HepG2 (cell line): ENCODE data around the gene MRAP. TPM values are rescaled to one million over a fixed set of nuclear protein-coding genes. Genes with fewer than 3 reads are reported as not detected.

Experiments
- ATAC-seq: fragments of 200-7000 bp; cut with Tn5 transposase; 3 replicates; pipeline ENCODE4 v1.9.1; 2020; ENCODE audit warnings: mild to moderate bottlenecking, moderate library complexity
- BruUV-seq: library from RNA; stranded (reverse); fragments of 400-500 nt; replicated peaks from 2 replicates; lab custom pipeline; 2021; lab: Mats Ljungman, UMichigan
- CTCF ChIA-PET: fragments of 300-600 bp; formaldehyde crosslinking; extraction: SDS; loops from one replicate; lab custom pipeline; 2021; ENCODE audit warnings: low total read pairs, inconsistent platforms, low intra/inter-chr PET ratio; lab: Yijun Ruan, JAX
- POLR2A ChIA-PET: fragments of 350-600 bp; sonication (Branson Sonifier 250); formaldehyde crosslinking; loops from one replicate; lab custom pipeline; 2020; ENCODE audit warnings: antibody characterized with exemption, inconsistent platforms; lab: Yijun Ruan, JAX
- DNase-seq: peaks from one replicate; pipeline ENCODE4 v3.0.0-alpha.2; 2015; ENCODE audit warnings: low spot score
- FAIRE-seq: peaks from 3 replicates; lab custom pipeline; 2011; peaks lifted over from hg19 to GRCh38; lab: Jason Lieb, UNC
- H2AFZ ChIP-seq: one replicate; pipeline ENCODE4 v1.6.1; 2011; ENCODE audit warnings: low read length, inconsistent platforms
- H3K27ac ChIP-seq: fragments of 300-600 bp; 3 replicates; pipeline ENCODE4 v1.8.0; 2011; ENCODE audit warnings: mixed run types, mild to moderate bottlenecking, mixed read lengths, low read length, inconsistent platforms; ENCODE audit not compliant: insufficient read depth; ENCODE audit errors: extremely low read length
- H3K27me3 ChIP-seq, 2 experiments: fragments of 200-600 bp in 1 of 2; 2 replicates in 1 of 2; 3 replicates in 1 of 2; pipeline versions ENCODE4 v1.6.0 to v1.8.0; 2011; ENCODE audit warnings: low read length in 2 of 2, mild to moderate bottlenecking in 2 of 2, moderate library complexity in 2 of 2, inconsistent platforms in 1 of 2; ENCODE audit not compliant: insufficient read depth in 2 of 2, control insufficient read depth in 1 of 2
- H3K36me3 ChIP-seq, 2 experiments: fragments of 200-600 bp in 1 of 2; replicated peaks in 1 of 2; 2 replicates in 1 of 2; 3 replicates in 1 of 2; pipeline versions ENCODE4 v1.5.1 to v1.8.0; 2011; ENCODE audit warnings: low read length in 2 of 2, inconsistent platforms in 1 of 2; ENCODE audit not compliant: insufficient read depth in 2 of 2, control insufficient read depth in 1 of 2
- H3K4me1 ChIP-seq: 2 replicates; pipeline ENCODE4 v1.5.1; 2012; ENCODE audit warnings: low read length, inconsistent platforms; ENCODE audit not compliant: insufficient read depth
- H3K4me2 ChIP-seq: 2 replicates; pipeline ENCODE4 v1.6.0; 2011; ENCODE audit warnings: low read depth, low read length, inconsistent platforms
- H3K4me3 ChIP-seq, 3 experiments: fragments of 200-600 bp in 1 of 3; sonication (generic), shearing (Covaris generic) in 1 of 3; replicated peaks in 1 of 3; 2 replicates each; pipeline ENCODE4 v1.5.1; 2011 to 2016; ENCODE audit warnings: low read length in 3 of 3, inconsistent platforms in 2 of 3, low read depth in 2 of 3, mild to moderate bottlenecking in 2 of 3, control low read depth in 1 of 3, mixed read lengths in 1 of 3; ENCODE audit not compliant: insufficient read depth in 1 of 3
- H3K79me2 ChIP-seq: one replicate; pipeline ENCODE4 v1.6.1; 2011; ENCODE audit warnings: low read length, inconsistent platforms; ENCODE audit not compliant: insufficient read depth
- H3K9ac ChIP-seq: 2 replicates; pipeline ENCODE4 v1.6.0; 2011; ENCODE audit warnings: mild to moderate bottlenecking, low read depth, low read length, inconsistent platforms; ENCODE audit not compliant: insufficient read depth
- H3K9me3 ChIP-seq: 2 replicates; pipeline ENCODE4 v1.5.1; 2012; ENCODE audit warnings: mild to moderate bottlenecking, low read length
- H4K20me1 ChIP-seq: 2 replicates; pipeline ENCODE4 v1.6.0; 2011; ENCODE audit warnings: inconsistent platforms, mild to moderate bottlenecking, low read length, moderate library complexity; ENCODE audit not compliant: insufficient read depth
- CTCF ChIP-seq: sonication (generic); formaldehyde crosslinking; IDR thresholded peaks from 2 replicates; pipeline ENCODE4 v1.5.0; 2020; ENCODE audit warnings: mild to moderate bottlenecking, missing genetic modification reagents, moderate library complexity
- MAFF ChIP-seq: IDR thresholded peaks from 2 replicates; pipeline ENCODE4 v1.6.1; 2011; ENCODE audit warnings: low read depth, low read length, improper control_type of control experiment
- MAX ChIP-seq: IDR thresholded peaks from 2 replicates; pipeline ENCODE4 v1.6.1; 2012; ENCODE audit warnings: inconsistent platforms
- MIER3 ChIP-seq: IDR thresholded peaks from 2 replicates; pipeline ENCODE4 v1.6.1; 2016; ENCODE audit warnings: missing compliant biosample characterization, borderline replicate concordance
- SMC3 ChIP-seq: IDR thresholded peaks from 2 replicates; pipeline ENCODE4 v1.6.1; 2011; ENCODE audit warnings: low read length, improper control_type of control experiment
- STAG1 ChIP-seq: sonication (generic); formaldehyde crosslinking; IDR thresholded peaks from 2 replicates; pipeline ENCODE4 v1.4.0; 2020; ENCODE audit warnings: missing genetic modification reagents
- TBX2 ChIP-seq: sonication (generic); formaldehyde crosslinking; IDR thresholded peaks from 2 replicates; pipeline ENCODE4 v1.5.0; 2020; ENCODE audit warnings: missing genetic modification reagents, mild to moderate bottlenecking, borderline replicate concordance
- XRCC5 ChIP-seq: fragments of 200-400 bp; formaldehyde crosslinking; optimal IDR thresholded peaks from 2 replicates; pipeline ENCODE3; 2017; ENCODE audit warnings: mild to moderate bottlenecking, low read length
- ZFY ChIP-seq: sonication (generic); formaldehyde crosslinking; IDR thresholded peaks from 2 replicates; pipeline ENCODE4 v1.4.0; 2020; ENCODE audit warnings: missing genetic modification reagents
- ZNF616 ChIP-seq: sonication (generic); formaldehyde crosslinking; IDR thresholded peaks from 2 replicates; pipeline ENCODE4 v1.5.0; 2020; ENCODE audit warnings: low read depth, mild to moderate bottlenecking, missing genetic modification reagents
- ZSCAN30 ChIP-seq: sonication (generic); formaldehyde crosslinking; IDR thresholded peaks from 2 replicates; pipeline ENCODE4 v1.5.0; 2020; ENCODE audit warnings: mild to moderate bottlenecking, missing genetic modification reagents
- WGBS: methylation state at CpG from one replicate; pipeline ENCODE4 v1.1.6; 2017; ENCODE audit warnings: low lambda C conversion rate; 5-methylcytosine and 5-hydroxymethylcytosine counted together
- in situ Hi-C: cut with HindIII; loops from 2 replicates; pipeline ENCODE4 v1.10.0; 2017; ENCODE audit warnings: low pct_unique_long_range_greater_than_20kb; ENCODE audit not compliant: extremely low pct_ligation_motif_present
- intact Hi-C: fragments of 100-400 bp; cut with micrococcal nuclease; formaldehyde crosslinking; loops from one replicate; pipeline ENCODE4 v1.10.0; 2022; ENCODE audit not compliant: unreplicated experiment
- polyA plus RNA-seq, 8 experiments: library from polyadenylated mRNA; depleted of rRNA in 3 of 8; stranded (reverse) in 7 of 8; unstranded in 1 of 8; fragments of >200 nt; fragmentation: Illumina TruSeq in 4 of 8; extraction: Trizol in 4 of 8; gene quantifications; 2 replicates each; pipeline versions ENCODE4 v1.2.1 to v1.2.3, GENCODE V29; 2011 to 2016; ENCODE audit warnings: low read depth in 4 of 8, missing spikeins in 1 of 8, mixed read lengths in 1 of 8; ENCODE audit not compliant: insufficient read depth in 1 of 8
- total RNA-seq, 5 experiments: library from RNA; depleted of rRNA; stranded (reverse); fragments of >200 nt; fragmentation: Illumina TruSeq; extraction: Trizol; gene quantifications; 2 replicates each; pipeline ENCODE4 v1.2.3, GENCODE V29; 2016; ENCODE audit warnings: low read depth in 1 of 5
- TF ChIP-seq, protein P1 (sequence below): sonication (generic); formaldehyde crosslinking; IDR thresholded peaks from 2 replicates; pipeline ENCODE4 v1.8.0; 2022; ENCODE audit warnings: missing genetic modification reagents, mild to moderate bottlenecking, inconsistent platforms, borderline replicate concordance
- TF ChIP-seq, protein P2 (sequence below): sonication (generic); formaldehyde crosslinking; IDR thresholded peaks from 2 replicates; pipeline ENCODE4 v1.5.0; 2020; ENCODE audit warnings: missing genetic modification reagents, mild to moderate bottlenecking, borderline replicate concordance
- TF ChIP-seq, protein P3 (sequence below): sonication (generic); formaldehyde crosslinking; IDR thresholded peaks from 2 replicates; pipeline ENCODE4 v1.5.1; 2020; ENCODE audit warnings: mild to moderate bottlenecking, missing genetic modification reagents, moderate library complexity

MRAP gene
- total and polyA plus RNA-seq, 2 of the 13 experiments (the other 11 are each of a cell fraction or from before 2014, with no cell fraction given): 0.46 to 1.2 TPM

DNA sequence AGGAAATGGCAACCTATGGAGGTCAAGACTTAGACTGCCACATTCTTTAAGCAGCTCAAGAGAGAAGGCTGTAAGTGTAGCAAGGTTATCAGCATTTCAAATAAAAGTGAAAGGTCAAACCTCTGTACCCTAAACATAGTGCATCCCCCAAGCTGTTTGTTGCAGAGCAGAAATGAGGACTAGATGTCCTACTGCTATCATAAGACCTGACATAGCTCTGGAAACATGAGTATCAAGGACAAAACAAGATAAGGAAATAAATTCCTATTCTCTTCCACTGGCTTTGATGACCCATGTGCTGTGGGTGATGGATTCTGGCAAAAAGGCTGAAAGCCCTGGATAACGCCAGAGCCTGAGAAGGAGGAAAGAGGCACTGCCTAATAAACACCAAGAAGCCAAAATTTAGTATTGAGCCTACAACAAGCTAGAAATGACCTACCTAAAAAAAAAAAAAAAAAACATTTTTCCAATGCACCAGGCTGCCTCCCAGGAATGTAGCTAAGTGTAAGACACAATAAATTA is 58.3 kb downstream of the MRAP start (continued):
- TF ChIP-seq, protein P1, sequence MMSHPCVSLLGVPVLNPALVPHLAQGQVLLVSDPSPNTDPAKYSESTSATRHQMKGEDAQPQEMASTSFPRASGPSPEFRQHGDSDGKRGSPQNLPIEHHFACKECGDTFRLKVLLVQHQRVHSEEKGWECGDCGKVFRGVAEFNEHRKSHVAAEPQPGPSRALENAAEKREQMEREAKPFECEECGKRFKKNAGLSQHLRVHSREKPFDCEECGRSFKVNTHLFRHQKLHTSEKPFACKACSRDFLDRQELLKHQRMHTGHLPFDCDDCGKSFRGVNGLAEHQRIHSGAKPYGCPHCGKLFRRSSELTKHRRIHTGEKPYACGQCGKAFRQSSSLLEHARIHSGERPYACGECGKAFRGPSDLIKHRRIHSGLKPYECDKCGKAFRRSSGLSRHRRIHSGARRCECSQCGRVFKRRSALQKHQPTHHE: no peak
- TF ChIP-seq, all 625 proteins: peak for 0

GRCh38 chr21:32359719-32360260 is 61.1 kb downstream of the MRAP start:
- WGBS: 74% methylated on average over 5 of the region's 7 CpGs
- BruUV-seq: no TSS peak

More at GRCh38 chr21:32359719-32360260, 61.1 kb downstream of the MRAP start:
- Histone ChIP-seq H3K9ac (no peak overlapping the region), H3K4me3 (no peak overlapping the region), H3K9me3 (no peaks in the 10 kb centered on the region), H3K27me3 (no peaks in the 10 kb centered on the region), H4K20me1 (no peaks in the 10 kb centered on the region), H3K27ac (no peak overlapping the region), H3K79me2 (no peaks in the 10 kb centered on the region), H3K4me2 (no peak overlapping the region), H3K4me1 (peaks cover 15% of the 10 kb centered on the region), H3K36me3 (peaks cover 44 to 83% of the 10 kb centered on the region in 2 experiments), H2AFZ (no peak overlapping the region)
- in situ Hi-C loops: no loop called here
- DNase-seq (peak; percentile 52), ATAC-seq (peak; percentile 80), FAIRE-seq (peak; percentile 40)
- ChIA-PET CTCF (no interaction called here), POLR2A (no interaction called here)
- intact Hi-C loops: loop anchor here (5.0 kb wide), 1 partner anchor 52 kb away; no protein-coding TSS in a partner anchor
- TF ChIP-seq MAX: peak; percentile 39; the same call in 1 of the 2 replicates
- no peak for TF ChIP-seq MIER3 (CRISPR knock-in tag)
- TF ChIP-seq SMC3: peak; percentile 22; the same call in 1 of the 2 replicates
- peak; percentile 60 for TF ChIP-seq CTCF (CRISPR knock-in tag)
- TF ChIP-seq, protein P2, sequence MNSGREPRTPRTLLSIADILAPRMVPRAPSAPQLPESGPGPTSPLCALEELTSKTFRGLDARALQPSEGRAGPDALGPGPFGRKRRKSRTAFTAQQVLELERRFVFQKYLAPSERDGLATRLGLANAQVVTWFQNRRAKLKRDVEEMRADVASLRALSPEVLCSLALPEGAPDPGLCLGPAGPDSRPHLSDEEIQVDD (CRISPR knock-in tag): no peak
- TF ChIP-seq MAFF: no peak
- TF ChIP-seq, protein P3, sequence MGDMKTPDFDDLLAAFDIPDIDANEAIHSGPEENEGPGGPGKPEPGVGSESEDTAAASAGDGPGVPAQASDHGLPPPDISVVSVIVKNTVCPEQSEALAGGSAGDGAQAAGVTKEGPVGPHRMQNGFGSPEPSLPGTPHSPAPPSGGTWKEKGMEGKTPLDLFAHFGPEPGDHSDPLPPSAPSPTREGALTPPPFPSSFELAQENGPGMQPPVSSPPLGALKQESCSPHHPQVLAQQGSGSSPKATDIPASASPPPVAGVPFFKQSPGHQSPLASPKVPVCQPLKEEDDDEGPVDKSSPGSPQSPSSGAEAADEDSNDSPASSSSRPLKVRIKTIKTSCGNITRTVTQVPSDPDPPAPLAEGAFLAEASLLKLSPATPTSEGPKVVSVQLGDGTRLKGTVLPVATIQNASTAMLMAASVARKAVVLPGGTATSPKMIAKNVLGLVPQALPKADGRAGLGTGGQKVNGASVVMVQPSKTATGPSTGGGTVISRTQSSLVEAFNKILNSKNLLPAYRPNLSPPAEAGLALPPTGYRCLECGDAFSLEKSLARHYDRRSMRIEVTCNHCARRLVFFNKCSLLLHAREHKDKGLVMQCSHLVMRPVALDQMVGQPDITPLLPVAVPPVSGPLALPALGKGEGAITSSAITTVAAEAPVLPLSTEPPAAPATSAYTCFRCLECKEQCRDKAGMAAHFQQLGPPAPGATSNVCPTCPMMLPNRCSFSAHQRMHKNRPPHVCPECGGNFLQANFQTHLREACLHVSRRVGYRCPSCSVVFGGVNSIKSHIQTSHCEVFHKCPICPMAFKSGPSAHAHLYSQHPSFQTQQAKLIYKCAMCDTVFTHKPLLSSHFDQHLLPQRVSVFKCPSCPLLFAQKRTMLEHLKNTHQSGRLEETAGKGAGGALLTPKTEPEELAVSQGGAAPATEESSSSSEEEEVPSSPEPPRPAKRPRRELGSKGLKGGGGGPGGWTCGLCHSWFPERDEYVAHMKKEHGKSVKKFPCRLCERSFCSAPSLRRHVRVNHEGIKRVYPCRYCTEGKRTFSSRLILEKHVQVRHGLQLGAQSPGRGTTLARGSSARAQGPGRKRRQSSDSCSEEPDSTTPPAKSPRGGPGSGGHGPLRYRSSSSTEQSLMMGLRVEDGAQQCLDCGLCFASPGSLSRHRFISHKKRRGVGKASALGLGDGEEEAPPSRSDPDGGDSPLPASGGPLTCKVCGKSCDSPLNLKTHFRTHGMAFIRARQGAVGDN (CRISPR knock-in tag): peak; percentile 38; the same call in 1 of the 2 replicates
- TF ChIP-seq XRCC5: peak; percentile 24
- TF ChIP-seq ZNF616: no peak
- TF ChIP-seq TBX2 (CRISPR knock-in tag): no peak
- TF ChIP-seq STAG1: peak; percentile 60
- no peak for TF ChIP-seq ZSCAN30 (CRISPR knock-in tag)
- no peak for TF ChIP-seq ZFY (CRISPR knock-in tag)
